GM18873 (cell line): Measurements from ENCODE around the gene PSMD14.

Experiments used
- ATAC-seq: cut with Tn5 transposase; IDR thresholded peaks from one replicate; pipeline ENCODE4 v1.9.1; 2021; ENCODE audit warnings: mild to moderate bottlenecking, moderate library complexity, moderate number of reproducible peaks; ENCODE audit not compliant: unreplicated experiment, low FRiP score

The PSMD14 gene

GRCh38 chr2:161434118-161434517, 125.9 kb downstream of the PSMD14 start:
- no peak for ATAC-seq

- no peak for ATAC-seq
Observed at GRCh38 chr2:161436411-161436810, 128.2 kb downstream of the PSMD14 start.

- no peak for ATAC-seq
Observed at GRCh38 chr2:161438598-161438997, 130.4 kb downstream of the PSMD14 start.

- no peak for ATAC-seq
Observed at GRCh38 chr2:161445097-161445496, 136.9 kb downstream of the PSMD14 start.

- no peak for ATAC-seq
Observed at GRCh38 chr2:161448431-161448830, 140.2 kb downstream of the PSMD14 start.
